Kidney (tissue), 14 donors: ENCODE measurements around the gene PCDHGB7. TPM values are rescaled to one million over a fixed set of nuclear protein-coding genes. Genes with fewer than 3 reads are reported as not detected.

Experiments
- DNase-seq, 5 donors: peaks; one replicate each; pipeline ENCODE4 v3.0.0-alpha.2; 2013 to 2020
- FAIRE-seq: peaks from 2 replicates; lab custom pipeline; 2012; peaks lifted over from hg19 to GRCh38; lab: Jason Lieb, UNC
- H3K27ac ChIP-seq, 2 donors: one replicate each; pipeline ENCODE4 v1.7.0; 2013; ENCODE audit warnings: low read depth in 2 of 2, low read length in 2 of 2, inconsistent platforms in 1 of 2
- H3K27me3 ChIP-seq: one replicate; pipeline ENCODE4 v1.7.1; 2013; ENCODE audit warnings: low read length, inconsistent platforms; ENCODE audit not compliant: control insufficient read depth, insufficient read depth
- H3K36me3 ChIP-seq, 3 donors: one replicate each; pipeline versions ENCODE4 v1.7.0 to v1.7.1; 2013; ENCODE audit warnings: low read length in 3 of 3, control low read depth in 1 of 3, inconsistent platforms in 1 of 3; ENCODE audit not compliant: insufficient read depth in 3 of 3, control insufficient read depth in 2 of 3
- H3K4me1 ChIP-seq, 3 donors: one replicate each; pipeline versions ENCODE4 v1.7.0 to v1.7.1; 2013; ENCODE audit warnings: low read length in 3 of 3, inconsistent platforms in 1 of 3, low read depth in 1 of 3; ENCODE audit not compliant: control insufficient read depth in 2 of 3, insufficient read depth in 2 of 3
- H3K4me3 ChIP-seq, 3 donors: one replicate each; pipeline versions ENCODE4 v1.7.0 to v1.8.1; 2013; ENCODE audit warnings: low read length in 3 of 3, control low read depth in 1 of 3, inconsistent platforms in 1 of 3
- H3K9ac ChIP-seq, 3 donors: one replicate each; pipeline versions ENCODE4 v1.7.0 to v1.7.1; 2013; ENCODE audit warnings: low read length in 3 of 3, control low read depth in 1 of 3, inconsistent platforms in 1 of 3
- H3K9me3 ChIP-seq, 3 donors: one replicate each; pipeline versions ENCODE4 v1.7.0 to v1.7.1; 2013; ENCODE audit warnings: low read length in 3 of 3, control low read depth in 1 of 3, inconsistent platforms in 1 of 3; ENCODE audit not compliant: control insufficient read depth in 2 of 3, insufficient read depth in 1 of 3
- intact Hi-C: fragments of 100-400 bp; cut with DNase I; formaldehyde crosslinking; loops from one replicate; pipeline ENCODE4 v1.11.1; 2022
- polyA plus RNA-seq: library from polyadenylated mRNA; stranded (reverse); fragments of 350-450 nt; fragmentation: Illumina TruSeq; extraction: RNeasy Lipid Tissue Mini Kit (QIAGEN cat#74804); gene quantifications from one replicate; pipeline ENCODE4 v1.2.3, GENCODE V29; 2014; ENCODE audit warnings: low read depth, low replicate concordance; ENCODE audit not compliant: insufficient read depth
- total RNA-seq: library from RNA; stranded (reverse); fragmentation: NEBNext Ultra II Directional; extraction: Animal tissue kit (Norgen Biotek cat#: 25700); gene quantifications from one replicate; pipeline ENCODE4 v1.2.1, GENCODE V29; 2021
- TF ChIP-seq, protein P1 (sequence below): IDR thresholded peaks from 3 replicates; pipeline ENCODE4 v1.5.1; 2012; ENCODE audit warnings: mild to moderate bottlenecking, moderate library complexity, borderline replicate concordance; ENCODE audit not compliant: insufficient read depth; ENCODE audit errors: extremely low read depth
- donor health status: control.
- donor health status: control.
- donor health status: control.
- donor health status: control.
- donor health status: control.
- donor health status: DM: yes; HTN: yes; CAD: no.
- donor health status: Normal renal cell carcinoma (clear cell type).

The PCDHGB7 gene
- total and polyA plus RNA-seq, 2 donors from 2014 or later = 1.0 to 15.1 TPM

DNA sequence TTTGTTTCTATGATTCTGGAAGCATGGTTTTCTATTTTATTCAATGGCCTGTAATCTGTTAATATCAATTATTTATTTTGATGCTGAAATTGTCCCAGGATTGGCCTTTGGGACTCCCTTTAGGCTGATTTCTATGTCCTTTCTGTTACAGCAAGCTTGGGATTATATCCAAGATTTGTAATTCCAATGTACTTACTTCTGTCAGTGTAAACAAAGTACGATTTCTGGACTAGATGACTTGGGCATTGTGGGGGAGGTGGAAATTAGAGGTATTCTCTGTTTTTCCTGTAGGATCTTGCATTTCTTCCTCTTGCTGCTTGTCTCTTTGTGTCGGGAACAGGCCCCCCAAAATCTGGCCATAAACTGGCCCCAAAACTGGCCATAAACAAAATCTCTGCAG, 16.5 kb downstream of the PCDHGB7 start:
- no peaks in the 10 kb centered on the region for H3K4me1 ChIP-seq
- FAIRE-seq (no peak), DNase-seq (no peak)
- no peaks in the 10 kb centered on the region for H3K36me3 ChIP-seq
- intact Hi-C loops = no loop called here
- H3K27ac ChIP-seq = no peak overlapping the region
- TF ChIP-seq, protein P1, sequence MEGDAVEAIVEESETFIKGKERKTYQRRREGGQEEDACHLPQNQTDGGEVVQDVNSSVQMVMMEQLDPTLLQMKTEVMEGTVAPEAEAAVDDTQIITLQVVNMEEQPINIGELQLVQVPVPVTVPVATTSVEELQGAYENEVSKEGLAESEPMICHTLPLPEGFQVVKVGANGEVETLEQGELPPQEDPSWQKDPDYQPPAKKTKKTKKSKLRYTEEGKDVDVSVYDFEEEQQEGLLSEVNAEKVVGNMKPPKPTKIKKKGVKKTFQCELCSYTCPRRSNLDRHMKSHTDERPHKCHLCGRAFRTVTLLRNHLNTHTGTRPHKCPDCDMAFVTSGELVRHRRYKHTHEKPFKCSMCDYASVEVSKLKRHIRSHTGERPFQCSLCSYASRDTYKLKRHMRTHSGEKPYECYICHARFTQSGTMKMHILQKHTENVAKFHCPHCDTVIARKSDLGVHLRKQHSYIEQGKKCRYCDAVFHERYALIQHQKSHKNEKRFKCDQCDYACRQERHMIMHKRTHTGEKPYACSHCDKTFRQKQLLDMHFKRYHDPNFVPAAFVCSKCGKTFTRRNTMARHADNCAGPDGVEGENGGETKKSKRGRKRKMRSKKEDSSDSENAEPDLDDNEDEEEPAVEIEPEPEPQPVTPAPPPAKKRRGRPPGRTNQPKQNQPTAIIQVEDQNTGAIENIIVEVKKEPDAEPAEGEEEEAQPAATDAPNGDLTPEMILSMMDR = no peak
- no peak overlapping the region for H3K4me3 ChIP-seq
- H3K9me3 ChIP-seq = peaks cover 2 to 48% (median 16%) of the 10 kb centered on the region in 3 donors
- no peaks in the 10 kb centered on the region for H3K27me3 ChIP-seq
- H3K9ac ChIP-seq = no peak overlapping the region

DNA sequence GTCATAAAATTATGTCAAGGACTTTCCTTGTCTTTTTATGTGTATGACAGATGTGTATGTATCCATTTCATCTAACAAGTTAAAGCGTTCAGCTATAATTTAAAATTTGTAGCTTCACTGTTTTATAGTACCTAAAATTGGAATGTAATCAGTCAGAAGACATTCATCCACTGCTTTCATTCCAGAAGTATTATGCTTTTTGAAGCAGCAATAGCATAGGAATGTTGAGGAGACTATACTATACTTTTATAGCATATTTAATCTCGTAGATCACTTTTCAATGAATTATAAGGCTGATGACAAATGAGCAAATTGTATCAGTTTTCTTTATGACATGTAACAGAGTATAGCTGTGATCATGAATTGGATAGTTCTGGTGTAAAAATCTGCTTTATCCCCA, 19.7 kb downstream of the PCDHGB7 start:
- DNase-seq (no peak), FAIRE-seq (no peak)
- intact Hi-C loops = no loop called here
- TF ChIP-seq, protein P1 = no peak
- Histone ChIP-seq H3K36me3 (no peaks in the 10 kb centered on the region), H3K9ac (no peak overlapping the region), H3K9me3 (peaks cover 3 to 45% (median 10%) of the 10 kb centered on the region in 3 donors), H3K27me3 (no peaks in the 10 kb centered on the region), H3K27ac (no peak overlapping the region), H3K4me3 (no peak overlapping the region), H3K4me1 (no peaks in the 10 kb centered on the region)

DNA sequence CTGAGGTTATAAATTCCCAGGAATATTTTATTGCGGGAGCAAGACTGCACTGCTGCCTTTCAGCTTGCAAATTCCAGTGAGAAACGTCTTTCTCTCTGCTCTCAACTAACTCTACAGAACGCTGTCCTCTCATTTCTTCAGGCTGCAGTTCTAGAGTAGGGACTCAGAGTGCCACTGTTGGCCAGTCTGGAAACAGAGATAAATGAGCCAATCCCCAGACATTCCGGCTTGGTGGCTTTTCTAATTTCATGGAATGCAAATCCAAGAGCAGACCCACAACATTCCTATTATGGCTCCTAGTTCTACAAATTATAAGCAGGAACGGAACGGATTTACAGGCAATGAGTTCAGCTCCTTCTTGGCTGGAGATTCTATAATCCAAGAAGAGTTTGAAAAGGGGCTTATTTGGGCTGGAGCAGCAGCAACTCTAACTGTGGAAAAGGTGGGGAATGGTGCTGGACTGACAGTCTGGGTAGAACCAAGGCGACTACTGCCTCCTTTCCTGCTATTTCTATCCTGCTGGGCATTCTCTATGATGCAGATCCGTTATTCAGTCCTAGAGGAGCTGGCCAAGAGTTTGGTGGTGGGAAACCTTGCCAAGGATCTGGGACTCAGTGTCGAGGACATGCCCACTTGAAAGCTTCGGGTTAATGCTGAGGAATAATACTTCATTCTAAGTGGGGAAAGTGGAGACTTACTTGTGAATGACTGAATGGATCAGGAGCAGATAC, 22.1 kb downstream of the PCDHGB7 start:
- Histone ChIP-seq H3K9me3 (peaks cover 3 to 31% (median 11%) of the 10 kb centered on the region in 3 donors), H3K9ac (no peak overlapping the region), H3K4me1 (no peaks in the 10 kb centered on the region), H3K36me3 (no peaks in the 10 kb centered on the region), H3K27me3 (no peaks in the 10 kb centered on the region), H3K27ac (no peak overlapping the region), H3K4me3 (no peak overlapping the region)
- FAIRE-seq = no peak
- TF ChIP-seq, protein P1 = no peak
- DNase-seq = no peak
- intact Hi-C loops = no loop called here
